GM06990 (cell line): ENCODE measurements around the gene PCDHA9.
"Not testable (repeated sequence)": the region's sequence is repeated elsewhere in the genome, so short reads cannot be mapped to it uniquely, and the experiment has no call there.

ENCODE experiments used
- DNase-seq: peaks from one replicate; pipeline ENCODE4 v3.0.0-alpha.2; 2011; ENCODE audit not compliant: insufficient read length; ENCODE audit errors: extremely low read depth
- H3K27me3 ChIP-seq: replicated peaks from 2 replicates; pipeline ENCODE4 v1.6.0; 2011; ENCODE audit warnings: low read length; ENCODE audit not compliant: control insufficient read depth, insufficient read depth
- H3K36me3 ChIP-seq: 2 replicates; pipeline ENCODE4 v1.5.1; 2011; ENCODE audit warnings: low read length; ENCODE audit not compliant: control insufficient read depth, insufficient read depth
- H3K4me3 ChIP-seq: replicated peaks from 2 replicates; pipeline ENCODE4 v1.5.1; 2011; ENCODE audit warnings: low read depth, mild to moderate bottlenecking, control low read depth, low read length
- CTCF ChIP-seq: IDR thresholded peaks from 2 replicates; pipeline ENCODE4 v1.5.1; 2011; ENCODE audit warnings: low read length, control low read depth, mild to moderate bottlenecking, inconsistent platforms; ENCODE audit not compliant: insufficient read depth, poor library complexity, severe bottlenecking

Gene PCDHA9

GRCh38 chr5:140848139-140849102 lies at the start of gene PCDHA9:
PCDHA9 (plus strand) TSS chr5:140848382; CDS start chr5:140848496, 114 bp downstream.
- H3K27me3 ChIP-seq, DNase-seq, H3K36me3 ChIP-seq, H3K4me3 ChIP-seq: not testable (repeated sequence)

GRCh38 chr5:140800816-140801493 lies 47.2 kb upstream of the PCDHA9 start, which contains the start of gene PCDHA3:
PCDHA3 (plus strand) TSS chr5:140801057.
- Histone ChIP-seq H3K27me3 (no peaks in the 10 kb centered on the region), H3K4me3 (no peak within 1 kb of the TSS), H3K36me3 (no peaks in the 10 kb centered on the region)
- no peak for TF ChIP-seq CTCF
- DNase-seq: no peak

- DNase-seq: no peak
- no peak for TF ChIP-seq CTCF
- no peak overlapping the region for H3K4me3 ChIP-seq
- no peaks in the 10 kb centered on the region for H3K36me3 ChIP-seq
- no peaks in the 10 kb centered on the region for H3K27me3 ChIP-seq
Observed at GRCh38 chr5:140801494-140801841, 46.7 kb upstream of the PCDHA9 start.

GRCh38 chr5:140802381-140802780 lies 45.8 kb upstream of the PCDHA9 start:
- not testable (repeated sequence) for H3K36me3 ChIP-seq, H3K27me3 ChIP-seq, DNase-seq, H3K4me3 ChIP-seq

GRCh38 chr5:140802781-140803271 lies 45.4 kb upstream of the PCDHA9 start:
- DNase-seq: no peak
- Histone ChIP-seq H3K27me3 (no peaks in the 10 kb centered on the region), H3K4me3 (no peak overlapping the region), H3K36me3 (no peaks in the 10 kb centered on the region)
- no peak for TF ChIP-seq CTCF

- H3K4me3 ChIP-seq: no peak within 1 kb of the TSS
- TF ChIP-seq CTCF: no peak
- no peaks in the 10 kb centered on the region for H3K27me3 ChIP-seq
- DNase-seq: no peak
- no peaks in the 10 kb centered on the region for H3K36me3 ChIP-seq
Observed at GRCh38 chr5:140806834-140807775, 41.1 kb upstream of the PCDHA9 start, which contains the start of gene PCDHA4. PCDHA4 (plus strand) TSS chr5:140807068.

GRCh38 chr5:140808241-140808888 lies 39.8 kb upstream of the PCDHA9 start:
- H3K4me3 ChIP-seq, H3K27me3 ChIP-seq, DNase-seq, H3K36me3 ChIP-seq: not testable (repeated sequence)
